Hepatic stellate cell (primary cell): ENCODE data around the gene C6.
"Not testable (repeated sequence)": the region's sequence is repeated elsewhere in the genome, so short reads cannot be mapped to it uniquely, and the experiment has no call there.

ENCODE experiments used
- DNase-seq: peaks from one replicate; pipeline ENCODE4 v3.0.0; 2011; ENCODE audit warnings: low spot score

The C6 gene

GRCh38 chr5:41213340-41213739, at the start of gene C6:
Gene C6, minus strand, starts transcription at chr5:41213532. Its CDS starts 10,302 bp downstream, at chr5:41203230.
- DNase-seq: no peak

DNA sequence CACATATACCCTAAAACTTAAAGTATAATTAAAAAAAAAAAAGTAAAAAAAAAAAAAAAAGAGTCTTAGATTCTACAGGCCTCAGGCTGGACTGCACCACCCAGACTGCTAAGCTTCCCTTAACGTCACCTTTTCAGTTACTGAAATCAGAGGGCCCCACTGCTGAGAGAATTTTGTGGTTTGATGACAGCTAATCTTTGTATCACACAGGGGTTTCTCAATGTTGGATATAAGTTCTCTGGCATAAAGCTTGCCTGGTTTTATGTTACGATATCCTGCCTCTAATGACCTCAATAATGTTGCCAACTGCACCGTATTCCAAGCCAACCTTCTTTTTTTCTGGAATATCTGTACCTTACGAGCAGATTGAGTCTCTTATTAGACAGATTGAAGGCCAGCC, 43.1 kb upstream of the C6 start:
- no peak for DNase-seq

DNA sequence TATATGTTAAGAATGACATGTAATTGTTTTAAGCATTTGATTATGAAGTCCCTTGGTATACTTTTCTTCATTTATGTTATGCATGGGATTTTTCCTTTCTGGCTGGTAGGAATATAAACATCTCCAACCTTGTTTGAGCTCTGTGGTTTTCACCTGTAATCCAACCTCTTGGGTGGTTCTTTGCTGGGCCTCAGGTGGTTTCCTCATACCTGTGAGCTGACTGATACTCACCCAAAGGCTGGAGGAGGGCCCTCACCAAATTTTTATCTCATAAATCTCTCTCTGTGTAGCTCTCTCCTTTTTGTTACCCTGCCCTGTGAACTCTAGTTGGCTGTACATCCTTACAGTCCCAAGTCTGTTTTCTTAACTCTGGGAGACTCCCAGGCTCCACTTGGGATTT, 39.8 kb upstream of the C6 start:
- no peak for DNase-seq

DNA sequence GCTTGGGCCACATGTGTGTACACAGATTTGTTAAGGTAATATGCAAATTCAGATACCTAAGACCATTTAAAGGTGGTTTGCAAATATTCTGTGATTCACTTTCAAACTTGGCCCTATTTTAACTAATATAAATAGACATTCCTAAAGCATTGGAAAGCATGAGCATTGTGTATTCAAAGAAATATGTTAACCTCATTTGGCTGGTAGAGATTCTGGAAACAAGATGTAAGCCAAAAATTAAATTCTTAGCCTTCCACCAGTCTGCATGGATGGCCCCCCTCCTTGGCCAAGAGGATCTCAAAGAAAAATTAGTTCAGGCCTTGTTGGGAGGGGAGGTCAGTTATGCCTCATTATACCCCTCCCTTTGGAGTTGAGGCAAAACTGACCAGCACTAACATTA, 38.7 kb upstream of the C6 start:
- peak; percentile 5 for DNase-seq

DNA sequence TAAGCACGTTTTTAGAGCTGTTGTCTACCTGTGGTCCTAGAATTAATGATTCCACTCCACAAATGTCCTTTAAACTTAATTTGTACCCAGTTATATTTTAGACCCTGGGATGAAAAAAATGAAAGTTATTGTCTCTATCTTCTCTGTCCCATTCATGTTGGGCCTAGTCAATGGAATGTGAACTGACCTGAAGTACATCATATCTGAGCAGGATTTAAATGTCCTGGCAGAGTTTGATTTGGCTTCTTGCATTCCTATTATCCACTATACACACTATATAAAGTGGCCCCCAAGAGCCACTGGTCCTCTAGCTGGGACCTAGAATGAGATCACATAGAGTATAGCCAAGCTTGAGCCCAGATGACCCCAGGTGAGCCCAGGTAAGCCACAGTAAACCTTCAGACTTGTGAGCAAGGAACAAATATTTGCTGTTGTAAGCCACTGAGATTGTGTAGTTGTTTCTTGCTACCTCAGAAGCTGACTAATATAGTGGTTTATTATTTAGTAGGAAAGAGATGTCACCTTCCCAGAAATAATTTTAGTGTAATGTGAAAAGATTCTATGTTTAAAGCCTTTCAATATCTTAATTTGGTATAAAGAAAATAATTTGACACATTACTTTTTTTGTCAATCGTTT, 37.1 kb upstream of the C6 start:
- no peak for DNase-seq

- no peak for DNase-seq
Observed at GRCh38 chr5:41247135-41247534, 33.8 kb upstream of the C6 start.

DNA sequence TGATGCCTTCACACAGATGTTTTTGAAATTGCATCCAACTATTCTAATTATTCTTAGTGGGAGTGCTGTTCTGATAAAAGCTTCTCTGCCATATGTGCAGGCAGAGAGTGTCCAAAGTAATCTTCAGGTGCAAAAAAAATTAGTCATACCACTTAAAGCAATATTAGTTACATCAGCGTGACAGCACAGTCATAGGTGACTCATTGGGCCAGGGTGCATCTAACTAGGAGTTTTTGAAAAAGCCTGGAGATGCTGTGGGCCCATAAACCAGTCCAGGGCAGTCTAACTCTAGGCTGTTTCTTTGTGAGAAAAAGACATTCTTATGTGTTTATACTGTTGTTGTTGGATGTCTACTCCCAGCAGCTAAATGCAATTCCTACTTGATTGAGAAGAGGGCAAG, 33.0 kb upstream of the C6 start:
- DNase-seq: peak; percentile 4

GRCh38 chr5:41243558-41243957, 30.2 kb upstream of the C6 start:
- no peak for DNase-seq

GRCh38 chr5:41240985-41241384, 27.7 kb upstream of the C6 start:
- no peak for DNase-seq

DNA sequence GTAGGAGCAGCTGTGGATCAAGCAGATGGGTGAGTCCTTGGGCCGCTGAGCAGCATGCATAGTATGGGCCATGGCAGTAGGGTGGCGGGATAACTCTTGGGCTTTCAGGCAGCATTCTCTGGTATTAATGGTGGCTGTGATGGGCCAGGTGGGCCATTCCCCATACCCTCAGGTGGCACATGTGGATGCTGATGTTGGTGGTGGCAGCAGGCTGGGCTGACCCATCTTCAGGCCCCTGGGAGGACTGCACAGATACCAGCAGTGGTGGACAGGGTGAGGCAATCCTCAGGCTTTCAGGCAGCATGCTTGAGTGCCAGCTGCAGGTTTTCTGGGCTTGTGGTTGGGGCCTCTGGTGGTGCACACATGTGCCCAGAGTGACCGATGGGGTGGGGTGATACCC, 27.1 kb upstream of the C6 start:
- DNase-seq: no peak

DNA sequence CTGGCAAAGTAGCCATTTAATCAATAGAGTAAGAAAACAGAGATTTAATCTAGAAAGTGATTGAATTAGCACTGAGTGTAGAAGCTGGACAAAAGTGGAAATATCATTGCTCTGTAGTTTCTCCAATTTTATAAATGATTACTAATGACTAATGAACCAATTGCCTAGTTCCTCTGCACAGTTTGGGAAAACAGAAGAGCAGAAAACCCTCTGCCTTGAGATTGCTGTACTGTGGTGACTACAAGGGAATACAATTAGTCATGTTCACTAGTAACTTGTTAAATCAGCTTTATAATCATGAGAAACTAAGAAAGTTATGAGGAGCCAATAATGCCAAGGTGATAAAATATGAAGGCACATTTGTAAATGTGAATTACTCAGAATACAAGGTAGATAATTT, 21.1 kb upstream of the C6 start:
- DNase-seq: no peak

- no peak for DNase-seq
Observed at GRCh38 chr5:41232797-41233196, 19.5 kb upstream of the C6 start.

DNA sequence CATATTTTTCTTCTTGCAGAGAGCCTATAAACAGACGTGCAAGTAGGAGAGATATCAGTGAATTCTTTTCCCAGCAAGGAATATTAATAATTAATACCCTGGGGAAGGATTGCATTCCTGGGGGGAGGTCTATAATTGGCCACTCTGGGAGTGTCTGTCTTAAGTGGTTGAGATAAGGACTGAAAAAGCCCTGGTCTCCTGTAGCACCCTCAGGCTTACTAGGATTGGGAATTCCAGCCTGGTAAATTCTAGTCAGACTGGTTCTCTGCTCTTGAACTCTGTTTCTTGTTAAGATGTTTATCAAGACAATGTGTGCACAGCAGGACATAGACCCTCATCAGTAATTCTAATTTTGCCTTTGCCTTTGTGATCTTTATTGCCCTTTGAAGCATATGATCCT, 16.9 kb upstream of the C6 start:
- not testable (repeated sequence) for DNase-seq

DNA sequence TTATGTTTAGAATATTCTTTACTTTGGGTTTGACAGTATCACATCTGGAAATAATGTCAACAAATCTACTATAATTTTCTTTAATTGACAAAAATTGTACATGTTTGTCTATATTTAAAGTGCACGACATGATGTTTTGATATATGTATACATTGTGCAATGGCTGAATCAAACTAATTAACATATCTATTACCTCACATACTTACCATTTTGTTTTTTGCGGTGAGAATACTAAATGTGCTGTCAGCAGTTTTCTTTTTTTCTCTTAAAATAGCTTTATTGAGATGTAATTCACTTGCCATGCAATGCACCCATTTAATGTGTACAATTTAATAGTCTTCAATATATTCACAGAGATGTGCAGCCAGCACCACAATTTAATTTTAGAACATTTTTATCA, 10.6 kb upstream of the C6 start:
- DNase-seq: no peak

DNA sequence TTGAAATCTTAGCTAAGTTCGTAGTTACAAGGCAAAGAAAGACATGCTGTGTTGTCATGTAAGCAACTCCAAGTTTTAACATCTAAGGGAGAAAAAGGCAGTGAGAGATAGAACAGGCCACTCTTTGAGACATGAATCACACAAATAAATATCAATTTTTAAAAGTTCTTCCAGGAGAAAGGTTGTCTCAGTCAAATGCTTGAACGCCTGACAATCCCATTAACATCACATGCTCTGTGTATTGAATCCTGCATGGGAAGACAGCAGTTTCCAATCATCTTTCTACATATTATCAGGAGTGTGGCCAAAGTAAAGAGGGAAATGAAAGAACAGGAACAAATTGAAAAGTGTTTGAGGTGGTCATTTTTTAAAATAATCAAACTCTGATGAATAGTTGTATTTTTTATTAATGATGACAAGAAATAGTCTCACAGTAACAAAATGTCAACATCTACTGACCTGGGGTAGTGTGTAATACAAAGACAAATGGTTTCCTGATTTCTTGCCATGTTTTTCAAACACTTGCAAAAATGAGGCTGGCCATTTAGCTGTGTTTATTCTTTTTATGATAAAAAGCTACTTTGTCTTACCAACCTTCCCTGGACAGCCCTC, 6.4 kb upstream of the C6 start:
- DNase-seq: no peak

- DNase-seq: no peak
Observed at GRCh38 chr5:41218929-41219657, 5.8 kb upstream of the C6 start.

GRCh38 chr5:41214182-41214581, 850 bp upstream of the C6 start:
- DNase-seq: no peak

GRCh38 chr5:41212935-41213334, 397 bp downstream of the C6 start:
- no peak for DNase-seq

- DNase-seq: no peak
Observed at GRCh38 chr5:41211417-41211816, 1.9 kb downstream of the C6 start.

- not testable (repeated sequence) for DNase-seq
Observed at GRCh38 chr5:41205475-41205874, 7.9 kb downstream of the C6 start.

DNA sequence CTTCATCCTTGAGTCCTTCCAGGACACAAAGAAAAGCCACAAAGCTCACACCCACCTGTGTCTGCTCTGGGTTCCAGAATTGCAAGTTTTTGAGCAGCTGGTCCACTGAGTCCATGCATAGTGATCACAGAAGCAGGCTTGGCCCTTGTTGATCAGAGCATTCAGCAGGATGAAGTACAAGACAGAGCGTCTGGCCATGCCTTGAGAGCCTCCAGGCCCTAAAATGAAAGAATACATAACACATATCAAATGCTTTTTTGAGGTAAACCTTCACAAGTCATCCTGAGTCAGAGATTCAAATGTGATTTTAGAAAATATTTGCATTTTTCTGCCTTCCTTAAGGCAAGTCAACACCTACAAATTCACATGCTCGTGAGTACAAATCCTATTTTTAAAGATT, 10.3 kb downstream of the C6 start:
- DNase-seq: no peak

GRCh38 chr5:41201082-41201772, 12.1 kb downstream of the C6 start:
- DNase-seq: no peak

GRCh38 chr5:41200506-41200905, 12.8 kb downstream of the C6 start:
- DNase-seq: no peak
